Measurements from ENCODE around the gene MARK2.
A peak's percentile ranks its signal among the peaks of the same experiment; 100 is the strongest.

Gene MARK2

GRCh38 chr11:63882555-63883242 lies 43.8 kb downstream of the MARK2 start:
- DNase-seq (ENCODE audit: low spot score) = no peak

GRCh38 chr11:63883791-63884190 lies 44.9 kb downstream of the MARK2 start:
- DNase-seq (ENCODE audit: low spot score) = no peak

- no peak for DNase-seq (ENCODE audit: low spot score)
Observed at GRCh38 chr11:63884196-63884932, 45.5 kb downstream of the MARK2 start.

GRCh38 chr11:63887386-63887999 lies 48.6 kb downstream of the MARK2 start:
- no peak for DNase-seq (ENCODE audit: low spot score)

GRCh38 chr11:63888170-63889086 lies 49.5 kb downstream of the MARK2 start:
- DNase-seq (ENCODE audit: low spot score) = peak; percentile 66

- no peak for DNase-seq (ENCODE audit: low spot score)
Observed at GRCh38 chr11:63889344-63889743, 50.4 kb downstream of the MARK2 start.

- no peak for DNase-seq (ENCODE audit: low spot score)
Observed at GRCh38 chr11:63890368-63890767, 51.5 kb downstream of the MARK2 start.

- DNase-seq (ENCODE audit: low spot score) = peak; percentile 39
Observed at GRCh38 chr11:63892228-63892627, 53.3 kb downstream of the MARK2 start.

- no peak for DNase-seq (ENCODE audit: low spot score)
Observed at GRCh38 chr11:63893355-63893754, 54.4 kb downstream of the MARK2 start.

- DNase-seq (ENCODE audit: low spot score) = no peak
Observed at GRCh38 chr11:63896071-63896470, 57.2 kb downstream of the MARK2 start.

- DNase-seq (ENCODE audit: low spot score) = no peak
Observed at GRCh38 chr11:63897459-63898146, 58.7 kb downstream of the MARK2 start.

- no peak for DNase-seq (ENCODE audit: low spot score)
Observed at GRCh38 chr11:63901660-63902059, 62.8 kb downstream of the MARK2 start.

- no peak for DNase-seq (ENCODE audit: low spot score)
Observed at GRCh38 chr11:63903884-63904283, 65.0 kb downstream of the MARK2 start.

GRCh38 chr11:63904743-63905142 lies 65.8 kb downstream of the MARK2 start:
- no peak for DNase-seq (ENCODE audit: low spot score)

GRCh38 chr11:63905179-63905578 lies 66.3 kb downstream of the MARK2 start:
- peak; percentile 49 for DNase-seq (ENCODE audit: low spot score)

- DNase-seq (ENCODE audit: low spot score) = no peak
Observed at GRCh38 chr11:63906087-63906486, 67.2 kb downstream of the MARK2 start.

GRCh38 chr11:63906585-63906984 lies 67.7 kb downstream of the MARK2 start:
- peak; percentile 40 for DNase-seq (ENCODE audit: low spot score)

GRCh38 chr11:63907063-63907462 lies 68.2 kb downstream of the MARK2 start:
- DNase-seq (ENCODE audit: low spot score) = no peak

GRCh38 chr11:63907808-63908530 lies 69.1 kb downstream of the MARK2 start:
- no peak for DNase-seq (ENCODE audit: low spot score)

GRCh38 chr11:63908631-63909401 lies 69.9 kb downstream of the MARK2 start:
- no peak for DNase-seq (ENCODE audit: low spot score)

Data from AG08395 (cell line).